Lower leg skin (tissue), 3 donors: ENCODE measurements around the gene ZNF878.

Experiments used
- CTCF ChIP-seq, 3 donors: fragments of 450-650 bp; IDR thresholded peaks; one replicate each; pipeline ENCODE4 v1.5.1; 2016; ENCODE audit warnings: antibody characterized with exemption in 3 of 3, mild to moderate bottlenecking in 3 of 3, moderate library complexity in 2 of 3
- POLR2A ChIP-seq, 2 donors: fragments of 450-650 bp; IDR thresholded peaks; one replicate each; pipeline ENCODE4 v1.6.1; 2016 to 2017; ENCODE audit warnings: antibody characterized with exemption in 2 of 2, mild to moderate bottlenecking in 1 of 2, moderate library complexity in 1 of 2

GRCh38 chr19:12052091-12052496 is 667 bp downstream of the ZNF878 start:
- TF ChIP-seq POLR2A (IDR thresholded peaks at IDR 0.05) (no peak), CTCF (IDR thresholded peaks at IDR 0.05) (no peak)
